Measurements from ENCODE around the gene ZCCHC2.

DNA sequence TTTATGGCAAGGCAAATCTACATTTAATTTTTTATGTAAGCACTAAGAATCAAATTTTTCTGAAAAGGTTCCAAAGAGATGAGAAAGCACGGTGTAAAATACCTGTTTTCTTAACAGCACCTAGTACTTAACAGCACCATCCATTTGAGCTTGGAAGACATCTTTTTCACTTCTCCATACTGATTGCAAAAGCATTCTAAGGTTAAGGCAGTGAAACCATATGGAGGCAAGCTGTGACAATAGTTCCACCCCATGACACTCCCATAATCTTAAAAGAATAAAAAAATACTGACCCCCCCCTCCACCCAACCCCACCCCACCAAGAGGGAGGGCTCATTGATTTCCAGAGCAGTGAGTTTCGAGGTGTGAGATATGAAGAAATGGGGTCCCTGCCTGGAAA lies 60.6 kb downstream of the ZCCHC2 start:
- TF ChIP-seq, protein P1, sequence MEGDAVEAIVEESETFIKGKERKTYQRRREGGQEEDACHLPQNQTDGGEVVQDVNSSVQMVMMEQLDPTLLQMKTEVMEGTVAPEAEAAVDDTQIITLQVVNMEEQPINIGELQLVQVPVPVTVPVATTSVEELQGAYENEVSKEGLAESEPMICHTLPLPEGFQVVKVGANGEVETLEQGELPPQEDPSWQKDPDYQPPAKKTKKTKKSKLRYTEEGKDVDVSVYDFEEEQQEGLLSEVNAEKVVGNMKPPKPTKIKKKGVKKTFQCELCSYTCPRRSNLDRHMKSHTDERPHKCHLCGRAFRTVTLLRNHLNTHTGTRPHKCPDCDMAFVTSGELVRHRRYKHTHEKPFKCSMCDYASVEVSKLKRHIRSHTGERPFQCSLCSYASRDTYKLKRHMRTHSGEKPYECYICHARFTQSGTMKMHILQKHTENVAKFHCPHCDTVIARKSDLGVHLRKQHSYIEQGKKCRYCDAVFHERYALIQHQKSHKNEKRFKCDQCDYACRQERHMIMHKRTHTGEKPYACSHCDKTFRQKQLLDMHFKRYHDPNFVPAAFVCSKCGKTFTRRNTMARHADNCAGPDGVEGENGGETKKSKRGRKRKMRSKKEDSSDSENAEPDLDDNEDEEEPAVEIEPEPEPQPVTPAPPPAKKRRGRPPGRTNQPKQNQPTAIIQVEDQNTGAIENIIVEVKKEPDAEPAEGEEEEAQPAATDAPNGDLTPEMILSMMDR (IDR thresholded peaks at IDR 0.05; ENCODE audit: poor library complexity) = no peak
- TF ChIP-seq EZH2phosphoT487 (IDR thresholded peaks at IDR 0.05; ENCODE audit: low read depth, severe bottlenecking, unreplicated experiment) (no peak), EZH2 (IDR thresholded peaks at IDR 0.05; ENCODE audit: borderline replicate concordance) (no peak)

Measured in hepatocyte (in vitro differentiated cells).